ENCODE measurements around the gene LCE2B.
"Not testable (repeated sequence)": the region's sequence is repeated elsewhere in the genome, so short reads cannot be mapped to it uniquely, and the experiment has no call there.

- TF ChIP-seq, protein P1, sequence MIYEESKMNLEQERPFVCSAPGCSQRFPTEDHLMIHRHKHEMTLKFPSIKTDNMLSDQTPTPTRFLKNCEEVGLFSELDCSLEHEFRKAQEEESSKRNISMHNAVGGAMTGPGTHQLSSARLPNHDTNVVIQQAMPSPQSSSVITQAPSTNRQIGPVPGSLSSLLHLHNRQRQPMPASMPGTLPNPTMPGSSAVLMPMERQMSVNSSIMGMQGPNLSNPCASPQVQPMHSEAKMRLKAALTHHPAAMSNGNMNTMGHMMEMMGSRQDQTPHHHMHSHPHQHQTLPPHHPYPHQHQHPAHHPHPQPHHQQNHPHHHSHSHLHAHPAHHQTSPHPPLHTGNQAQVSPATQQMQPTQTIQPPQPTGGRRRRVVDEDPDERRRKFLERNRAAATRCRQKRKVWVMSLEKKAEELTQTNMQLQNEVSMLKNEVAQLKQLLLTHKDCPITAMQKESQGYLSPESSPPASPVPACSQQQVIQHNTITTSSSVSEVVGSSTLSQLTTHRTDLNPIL (CRISPR knock-in tag; IDR thresholded peaks at IDR 0.05; ENCODE audit: low read depth), result not testable (repeated sequence)
- TF ChIP-seq PATZ1 (CRISPR knock-in tag; IDR thresholded peaks at IDR 0.05; ENCODE audit: borderline replicate concordance); ZNF70 (CRISPR knock-in tag; IDR thresholded peaks at IDR 0.05); POU6F1 (CRISPR knock-in tag; IDR thresholded peaks at IDR 0.05; ENCODE audit: borderline replicate concordance, low read depth); ESRRG (CRISPR knock-in tag; IDR thresholded peaks at IDR 0.05); CSRNP3 (CRISPR knock-in tag; IDR thresholded peaks at IDR 0.05); ZC3H10 (CRISPR knock-in tag; IDR thresholded peaks at IDR 0.05); ZNF565 (CRISPR knock-in tag; conservative IDR thresholded peaks at IDR 0.05; ENCODE audit: low read depth): not testable (repeated sequence)
Measured at GRCh38 chr1:152666171-152666570, 19.8 kb upstream of the LCE2B start.
